ENCODE results near the gene XKR8. TPM values are rescaled to one million over a fixed set of nuclear protein-coding genes. Genes with fewer than 3 reads are reported as not detected.

The XKR8 gene
- total RNA-seq, 1 experiment from 2014 or later = 17.2 TPM

- H4K20me1 ChIP-seq (ENCODE audit: control insufficient read depth, insufficient read depth, insufficient read length) = no peaks in the 10 kb centered on the region
- no peak overlapping the region for H3K4ac ChIP-seq (ENCODE audit: low read depth, low read length)
- no peak for TF ChIP-seq CTCF (conservative IDR thresholded peaks at IDR 0.05)
- no peaks in the 10 kb centered on the region for H3K27me3 ChIP-seq (ENCODE audit: insufficient read depth, low read length)
- no peak overlapping the region for H3K14ac ChIP-seq (ENCODE audit: insufficient read depth, low read length)
- H2BK12ac ChIP-seq (ENCODE audit: insufficient read length, low read depth, low read length) = no peak overlapping the region
- H3T11ph ChIP-seq (ENCODE audit: low read length) = no peak overlapping the region
- H4K5ac ChIP-seq (ENCODE audit: insufficient read length, low read depth, low read length) = no peak overlapping the region
- Mint-ChIP-seq H3K9me3 (no peaks in the 10 kb centered on the region), H3K36me3 (ENCODE audit: insufficient read depth in 1 of 3, low read depth in 3 of 3) (peaks cover 11 to 47% (median 31%) of the 10 kb centered on the region in 3 experiments; a peak in 6 of 7 replicates), H3K27me3 (ENCODE audit: low read depth) (no peaks in the 10 kb centered on the region; the same call in 1 of the 2 replicates), H3K4me3 (no peak overlapping the region), H3K4me1 (peaks cover 0 to 2% of the 10 kb centered on the region in 2 experiments; a peak in 1 of 4 replicates), H3K27ac (peak overlapping the region in 2 of 3 experiments; percentile 18; a peak in 1 of 7 replicates)
- H4K8ac ChIP-seq (replicated peaks; ENCODE audit: insufficient read length, low read depth, low read length) = no peak overlapping the region
- no peak overlapping the region for H2AK5ac ChIP-seq (ENCODE audit: insufficient read length, low read length)
- H3K4me2 ChIP-seq (ENCODE audit: insufficient read depth, insufficient read length, low read length) = no peak overlapping the region
- H2BK5ac ChIP-seq (ENCODE audit: insufficient read length, low read length) = no peak overlapping the region
- no peak overlapping the region for H2BK20ac ChIP-seq (ENCODE audit: low read depth, low read length, poor library complexity, severe bottlenecking)
- no peak overlapping the region for H2BK15ac ChIP-seq (ENCODE audit: low read depth, low read length)
- H3K56ac ChIP-seq (ENCODE audit: insufficient read length, low read depth, low read length) = no peak overlapping the region
- no peak overlapping the region for H2BK120ac ChIP-seq (ENCODE audit: low read depth, low read length, poor library complexity, severe bottlenecking)
- no peaks in the 10 kb centered on the region for H3K4me1 ChIP-seq (ENCODE audit: insufficient read depth, low read length)
- H3K18ac ChIP-seq (ENCODE audit: insufficient read length, low read depth, low read length) = no peak overlapping the region
- no peak overlapping the region for H3K9ac ChIP-seq (ENCODE audit: extremely low read depth, insufficient read length, low read length)
- no peak overlapping the region for H3K23ac ChIP-seq (ENCODE audit: insufficient read length, low read depth, low read length)
- H4K91ac ChIP-seq (ENCODE audit: insufficient read length, low read depth, low read length) = no peak overlapping the region
- no peaks in the 10 kb centered on the region for H3K79me1 ChIP-seq (ENCODE audit: insufficient read depth, low read depth, low read length, poor library complexity, severe bottlenecking)
- no peaks in the 10 kb centered on the region for H3K79me2 ChIP-seq (ENCODE audit: insufficient read depth, low read length)
- H3K9me3 ChIP-seq (ENCODE audit: control insufficient read depth, low read depth, low read length) = no peaks in the 10 kb centered on the region
- no peak for DNase-seq
- no peak overlapping the region for H3K27ac ChIP-seq (ENCODE audit: insufficient read length, low read depth, low read length)
- H3K23me2 ChIP-seq (ENCODE audit: insufficient read length, low read depth, low read length, poor library complexity, severe bottlenecking) = no peaks in the 10 kb centered on the region
- WGBS (ENCODE audit: extremely low coverage, insufficient read length, low lambda C conversion rate) = no CpG with 5 or more reads among the region's 4 CpGs
- no peak overlapping the region for H2AFZ ChIP-seq (ENCODE audit: low read length)
Observed at GRCh38 chr1:27967884-27968466, 8.2 kb downstream of the XKR8 start.
